Right atrium auricular region (tissue), 2 donors: ENCODE data around the gene MTUS2. TPM values are rescaled to one million over a fixed set of nuclear protein-coding genes. Genes with fewer than 3 reads are reported as not detected.

Source experiments
- DNase-seq: peaks from one replicate; pipeline ENCODE4 v3.0.0-alpha.2; 2019; ENCODE audit warnings: low spot score
- H3K27ac ChIP-seq, 2 donors: fragments of 200-600 bp; sonication (generic); 1 replicate in 1 of 2; 2 replicates in 1 of 2; pipeline ENCODE4 v1.5.1; 2016 to 2019
- H3K27me3 ChIP-seq, 2 donors: fragments of 200-600 bp; sonication (generic); one replicate each; pipeline versions ENCODE4 v1.5.1 to v1.6.0; 2017 to 2019
- H3K36me3 ChIP-seq: fragments of 200-600 bp; sonication (generic); one replicate; pipeline ENCODE4 v1.5.1; 2016
- H3K4me1 ChIP-seq, 2 donors: fragments of 200-600 bp; sonication (generic); one replicate each; pipeline versions ENCODE4 v1.5.1 to v1.6.0; 2017 to 2019
- H3K4me3 ChIP-seq, 2 donors: fragments of 200-600 bp; sonication (generic); 1 replicate in 1 of 2; 2 replicates in 1 of 2; pipeline ENCODE4 v1.5.1; 2017 to 2019; ENCODE audit warnings: mild to moderate bottlenecking in 1 of 2, moderate library complexity in 1 of 2
- H3K9me3 ChIP-seq, 2 donors: fragments of 200-600 bp; sonication (generic); one replicate each; pipeline ENCODE4 v1.5.1; 2019
- CTCF ChIP-seq, 2 donors: fragments of 200-600 bp; sonication (generic); IDR thresholded peaks; one replicate each; pipeline ENCODE4 v1.5.1; 2019; ENCODE audit warnings: antibody characterized with exemption in 2 of 2
- total RNA-seq, 2 donors: library from RNA; depleted of rRNA; stranded (reverse); fragments of >200 nt; gene quantifications; one replicate each; pipeline ENCODE4 v1.1.0, GENCODE V29; 2016

The MTUS2 gene
- total RNA-seq, 2 donors from 2014 or later: 34.6 to 142 TPM

DNA sequence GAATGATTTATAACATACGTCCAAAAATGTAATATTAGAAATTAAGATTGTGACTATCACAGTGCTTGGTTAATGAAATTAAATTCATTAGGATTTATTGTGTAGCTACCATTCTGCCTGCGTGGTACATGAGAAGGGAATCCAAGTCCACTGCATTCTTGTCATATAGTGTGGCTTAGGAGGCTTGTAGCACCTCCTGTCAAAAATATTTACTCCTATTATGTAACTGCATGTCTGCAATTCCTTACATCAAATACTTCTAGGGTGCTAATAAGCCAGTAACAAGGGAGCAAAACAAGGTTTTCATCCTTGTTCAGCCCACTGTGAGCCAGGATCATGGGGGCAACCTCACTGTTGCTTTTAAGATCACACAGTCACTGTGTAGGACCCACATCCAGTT lies 576.3 kb downstream of the MTUS2 start:
- DNase-seq: no peak
- no peak overlapping the region for H3K4me3 ChIP-seq
- no peak for TF ChIP-seq CTCF (IDR thresholded peaks at IDR 0.05)
- no peaks in the 10 kb centered on the region for H3K4me1 ChIP-seq
- no peaks in the 10 kb centered on the region for H3K27me3 ChIP-seq
- no peak overlapping the region for H3K27ac ChIP-seq
- no peaks in the 10 kb centered on the region for H3K36me3 ChIP-seq
- no peaks in the 10 kb centered on the region for H3K9me3 ChIP-seq

- peaks cover 0 to 3% of the 10 kb centered on the region in 2 donors for H3K4me1 ChIP-seq
- H3K9me3 ChIP-seq: no peaks in the 10 kb centered on the region
- H3K27ac ChIP-seq: no peak overlapping the region
- H3K4me3 ChIP-seq: no peak overlapping the region
- DNase-seq: no peak
- H3K27me3 ChIP-seq: no peaks in the 10 kb centered on the region
- no peaks in the 10 kb centered on the region for H3K36me3 ChIP-seq
- no peak for TF ChIP-seq CTCF (IDR thresholded peaks at IDR 0.05)
These were observed 577.1 kb downstream of the MTUS2 start for GRCh38 chr13:29397265-29397664.

DNA sequence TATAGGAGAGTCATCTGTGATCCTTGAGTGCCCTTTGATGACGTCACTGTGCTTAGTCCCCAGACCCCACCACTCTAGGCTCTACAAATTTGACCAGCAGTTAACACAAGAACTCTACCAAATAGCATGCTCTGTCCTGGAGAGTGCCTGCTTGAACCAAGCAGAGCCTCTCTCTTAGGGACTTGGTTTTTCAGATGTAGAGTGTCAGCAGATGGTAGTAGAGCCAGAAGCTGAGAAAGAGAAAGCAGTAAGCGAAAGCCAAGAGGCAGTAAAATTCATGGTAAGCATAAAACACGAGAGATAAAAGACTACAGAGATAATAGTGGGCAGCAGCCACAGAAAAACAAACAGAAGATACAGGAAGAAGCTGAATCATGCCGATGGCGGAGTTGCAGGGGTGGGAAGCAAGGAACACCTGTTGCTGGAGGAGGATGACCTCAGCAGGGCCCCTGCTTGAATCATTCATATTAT lies 582.1 kb downstream of the MTUS2 start:
- Histone ChIP-seq H3K27me3 (no peaks in the 10 kb centered on the region), H3K4me1 (peaks cover 0 to 6% of the 10 kb centered on the region in 2 donors), H3K4me3 (no peak overlapping the region), H3K9me3 (no peaks in the 10 kb centered on the region), H3K27ac (no peak overlapping the region), H3K36me3 (no peaks in the 10 kb centered on the region)
- no peak for DNase-seq
- TF ChIP-seq CTCF (IDR thresholded peaks at IDR 0.05): no peak

- TF ChIP-seq CTCF (IDR thresholded peaks at IDR 0.05): no peak
- DNase-seq: no peak
- Histone ChIP-seq H3K27ac (no peak overlapping the region), H3K4me1 (peaks cover 0 to 6% of the 10 kb centered on the region in 2 donors), H3K4me3 (no peak overlapping the region), H3K36me3 (no peaks in the 10 kb centered on the region), H3K9me3 (no peaks in the 10 kb centered on the region), H3K27me3 (no peaks in the 10 kb centered on the region)
These were observed 585.3 kb downstream of the MTUS2 start for GRCh38 chr13:29405401-29405800.

- no peak for DNase-seq
- H3K27me3 ChIP-seq: no peaks in the 10 kb centered on the region
- no peaks in the 10 kb centered on the region for H3K9me3 ChIP-seq
- no peak overlapping the region for H3K27ac ChIP-seq
- no peak for TF ChIP-seq CTCF (IDR thresholded peaks at IDR 0.05)
- no peaks in the 10 kb centered on the region for H3K4me1 ChIP-seq
- no peaks in the 10 kb centered on the region for H3K36me3 ChIP-seq
- H3K4me3 ChIP-seq: no peak overlapping the region
These were observed 591.3 kb downstream of the MTUS2 start for GRCh38 chr13:29411481-29411880.

DNA sequence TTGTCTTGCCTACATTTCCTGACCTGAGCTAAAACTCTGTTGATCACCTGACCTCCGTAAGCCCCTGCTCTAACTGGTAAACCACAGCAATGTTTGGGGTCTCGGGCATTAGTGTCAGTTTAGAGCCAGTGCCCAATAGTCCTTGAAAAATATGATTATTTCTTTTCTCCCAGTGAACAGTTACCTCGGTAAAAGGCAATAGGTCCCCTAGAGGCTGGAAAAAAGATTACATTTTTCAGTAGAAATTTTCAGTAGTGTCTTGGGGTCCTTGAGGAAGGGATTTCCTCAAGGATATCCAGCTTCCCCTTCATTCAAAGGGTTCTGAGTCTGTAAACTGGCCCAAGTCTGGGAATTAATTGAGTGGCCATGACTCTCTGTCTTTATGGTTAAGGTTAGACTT lies 597.9 kb downstream of the MTUS2 start:
- H3K9me3 ChIP-seq: no peaks in the 10 kb centered on the region
- no peak for TF ChIP-seq CTCF (IDR thresholded peaks at IDR 0.05)
- no peak for DNase-seq
- H3K27ac ChIP-seq: no peak overlapping the region
- no peaks in the 10 kb centered on the region for H3K27me3 ChIP-seq
- H3K4me3 ChIP-seq: no peak overlapping the region
- no peaks in the 10 kb centered on the region for H3K4me1 ChIP-seq
- H3K36me3 ChIP-seq: no peaks in the 10 kb centered on the region
